HT1080 (cell line): Measurements from ENCODE around the gene BNC2. TPM values are rescaled to one million over a fixed set of nuclear protein-coding genes. Genes with fewer than 3 reads are reported as not detected.
A peak's percentile ranks its signal among the peaks of the same experiment; 100 is the strongest.

Experiments
- DNase-seq: peaks from one replicate; pipeline ENCODE4 v3.0.0-alpha.2; 2015; ENCODE audit warnings: low read depth
- total RNA-seq: library from RNA; depleted of rRNA; stranded (reverse); fragments of >200 nt; shearing (Covaris generic); gene quantifications from 2 replicates; pipeline ENCODE4 v1.2.3, GENCODE V29; 2014

BNC2 gene
- total RNA-seq, 1 experiment from 2014 or later: 13.5 TPM

GRCh38 chr9:16425562-16426231 lies 444.8 kb downstream of the BNC2 start:
- peak; percentile 11 for DNase-seq

- DNase-seq: no peak
Observed at GRCh38 chr9:16422114-16422513, 448.4 kb downstream of the BNC2 start.

GRCh38 chr9:16421532-16421931 lies 448.9 kb downstream of the BNC2 start:
- peak; percentile 56 for DNase-seq

GRCh38 chr9:16419124-16419523 lies 451.3 kb downstream of the BNC2 start:
- no peak for DNase-seq

GRCh38 chr9:16418721-16419120 lies 451.7 kb downstream of the BNC2 start:
- no peak for DNase-seq

GRCh38 chr9:16417749-16418148 lies 452.7 kb downstream of the BNC2 start:
- no peak for DNase-seq

- DNase-seq: peak; percentile 62
Observed at GRCh38 chr9:16417161-16417560, 453.3 kb downstream of the BNC2 start.

- no peak for DNase-seq
Observed at GRCh38 chr9:16414451-16414850, 456.0 kb downstream of the BNC2 start.

- peak; percentile 83 for DNase-seq
Observed at GRCh38 chr9:16413509-16414016, 456.9 kb downstream of the BNC2 start.

- no peak for DNase-seq
Observed at GRCh38 chr9:16412740-16413139, 457.7 kb downstream of the BNC2 start.

GRCh38 chr9:16411311-16411710 lies 459.2 kb downstream of the BNC2 start:
- DNase-seq: no peak

- peak; percentile 13 for DNase-seq
Observed at GRCh38 chr9:16410601-16411280, 459.7 kb downstream of the BNC2 start.

- DNase-seq: no peak
Observed at GRCh38 chr9:16407617-16408016, 462.9 kb downstream of the BNC2 start.

GRCh38 chr9:16406526-16407225 lies 463.8 kb downstream of the BNC2 start:
- no peak for DNase-seq

GRCh38 chr9:16405421-16405820 lies 465.0 kb downstream of the BNC2 start:
- DNase-seq: no peak

- DNase-seq: no peak
Observed at GRCh38 chr9:16401701-16402100, 468.8 kb downstream of the BNC2 start.

GRCh38 chr9:16398691-16399090 lies 471.8 kb downstream of the BNC2 start:
- no peak for DNase-seq

GRCh38 chr9:16396389-16396788 lies 474.1 kb downstream of the BNC2 start:
- DNase-seq: no peak

GRCh38 chr9:16391369-16391768 lies 479.1 kb downstream of the BNC2 start:
- DNase-seq: no peak

- peak; percentile 65 for DNase-seq
Observed at GRCh38 chr9:16387382-16387781, 483.1 kb downstream of the BNC2 start.

GRCh38 chr9:16386827-16387077 lies 483.7 kb downstream of the BNC2 start:
- no peak for DNase-seq

- no peak for DNase-seq
Observed at GRCh38 chr9:16386007-16386826, 484.3 kb downstream of the BNC2 start.
